Natural killer cell (primary cell): Measurements from ENCODE around the gene MRPL36. TPM values are rescaled to one million over a fixed set of nuclear protein-coding genes. Genes with fewer than 3 reads are reported as not detected.

ENCODE experiments used
- ATAC-seq, 3 donors: fragments of 150-1000 bp in 2 of 3; fragments of 200-7000 bp in 1 of 3; cut with Tn5 transposase; 1 replicate in 1 of 3; 2 replicates in 2 of 3; pipeline ENCODE4 v1.10.0; 2021; ENCODE audit warnings: mild to moderate bottlenecking in 2 of 3, moderate library complexity in 2 of 3
- DNase-seq, 2 donors: peaks; one replicate each; pipeline versions ENCODE4 v3.0.0 to v3.0.0-alpha.2; 2013 to 2021; ENCODE audit warnings: mixed read lengths in 1 of 2
- H3K27ac ChIP-seq: one replicate; pipeline ENCODE4 v1.5.1; 2013; ENCODE audit warnings: mild to moderate bottlenecking, low read length
- H3K27me3 ChIP-seq: one replicate; pipeline ENCODE4 v1.6.1; 2013; ENCODE audit warnings: low read length; ENCODE audit not compliant: control insufficient read depth, insufficient read depth
- H3K36me3 ChIP-seq: one replicate; pipeline ENCODE4 v1.6.1; 2013; ENCODE audit warnings: low read length; ENCODE audit not compliant: control insufficient read depth, insufficient read depth
- H3K4me1 ChIP-seq: one replicate; pipeline ENCODE4 v1.6.1; 2013; ENCODE audit warnings: low read length; ENCODE audit not compliant: control insufficient read depth, insufficient read depth
- H3K4me3 ChIP-seq: one replicate; pipeline ENCODE4 v1.5.1; 2013; ENCODE audit warnings: low read length
- H3K9me3 ChIP-seq: one replicate; pipeline ENCODE4 v1.6.1; 2013; ENCODE audit warnings: low read length; ENCODE audit not compliant: control insufficient read depth, insufficient read depth
- H3K27ac Mint-ChIP-seq, 2 donors: one replicate each; pipeline ENCODE4 v1.8.0; 2022; ENCODE audit warnings: mild to moderate bottlenecking in 2 of 2, mixed read lengths in 2 of 2, moderate library complexity in 1 of 2
- H3K27me3 Mint-ChIP-seq, 2 donors: one replicate each; pipeline ENCODE4 v1.8.0; 2022; ENCODE audit warnings: low read depth in 2 of 2, mixed read lengths in 2 of 2
- H3K36me3 Mint-ChIP-seq: one replicate; pipeline ENCODE4 v1.8.0; 2022; ENCODE audit warnings: mixed read lengths
- H3K4me1 Mint-ChIP-seq, 2 donors: one replicate each; pipeline ENCODE4 v1.8.0; 2022; ENCODE audit warnings: mixed read lengths in 2 of 2
- H3K4me3 Mint-ChIP-seq: one replicate; pipeline ENCODE4 v1.8.0; 2022; ENCODE audit warnings: mild to moderate bottlenecking, moderate library complexity, mixed read lengths
- H3K9me3 Mint-ChIP-seq, 2 donors: one replicate each; pipeline ENCODE4 v1.8.0; 2022; ENCODE audit warnings: mixed read lengths in 2 of 2
- CTCF ChIP-seq: fragments of 200-600 bp; IDR thresholded peaks from one replicate; pipeline ENCODE4 v1.8.0; 2022; ENCODE audit warnings: antibody characterized with exemption
- WGBS: methylation state at CpG from one replicate; pipeline ENCODE4 v1.1.7; 2013; ENCODE audit warnings: missing lambda C conversion rate; ENCODE audit not compliant: insufficient coverage; 5-methylcytosine and 5-hydroxymethylcytosine counted together
- intact Hi-C: fragments of 100-400 bp; cut with micrococcal nuclease; formaldehyde crosslinking; loops from one replicate; pipeline ENCODE4 v1.14.2; 2022
- total RNA-seq, 4 donors: library from RNA; stranded (reverse); fragments of 120-200 nt in 1 of 4; gene quantifications; one replicate each; pipeline versions ENCODE4 v1.2.3 to v1.2.4, GENCODE V29; 2013 to 2022

MRPL36 gene
- total RNA-seq, 3 donors from 2014 or later (not counting 1 experiment from before 2014, with no cell fraction given): 14.1 to 21.2 (median 17.1) TPM

- intact Hi-C loops: no loop called here
- Mint-ChIP-seq H3K4me1 (peaks cover 48 to 51% of the 10 kb centered on the region in 2 donors), H3K27me3 (no peaks in the 10 kb centered on the region), H3K36me3 (no peaks in the 10 kb centered on the region), H3K9me3 (no peaks in the 10 kb centered on the region), H3K4me3 (no peak overlapping the region), H3K27ac (no peak overlapping the region)
- Histone ChIP-seq H3K9me3 (no peaks in the 10 kb centered on the region), H3K27me3 (no peaks in the 10 kb centered on the region), H3K36me3 (peaks cover 69% of the 10 kb centered on the region), H3K4me1 (peaks cover 7% of the 10 kb centered on the region), H3K4me3 (no peak overlapping the region), H3K27ac (no peak overlapping the region)
- TF ChIP-seq CTCF: no peak
- 98% methylated on average over 10 of the region's 10 CpGs for WGBS
- DNase-seq: no peak
- ATAC-seq: no peak
Observed at GRCh38 chr5:1805736-1806135, 6.1 kb upstream of the MRPL36 start.

- ATAC-seq (no peak), DNase-seq (no peak)
- H3K27ac ChIP-seq: no peak overlapping the region
- WGBS: 95% methylated on average over 4 of the region's 4 CpGs
- Mint-ChIP-seq H3K36me3 (no peaks in the 10 kb centered on the region), H3K27me3 (no peaks in the 10 kb centered on the region), H3K9me3 (no peaks in the 10 kb centered on the region), H3K4me3 (no peak overlapping the region), H3K27ac (no peak overlapping the region), H3K4me1 (peaks cover 52 to 55% of the 10 kb centered on the region in 2 donors)
- no peaks in the 10 kb centered on the region for H3K27me3 ChIP-seq
- intact Hi-C loops: no loop called here
- no peak for TF ChIP-seq CTCF
- H3K4me1 ChIP-seq: peaks cover 11% of the 10 kb centered on the region
- no peaks in the 10 kb centered on the region for H3K9me3 ChIP-seq
- peaks cover 65% of the 10 kb centered on the region for H3K36me3 ChIP-seq
- H3K4me3 ChIP-seq: no peak overlapping the region
Observed at GRCh38 chr5:1805326-1805725, 5.7 kb upstream of the MRPL36 start.

GRCh38 chr5:1804001-1804690 is 4.5 kb upstream of the MRPL36 start:
- H3K27ac Mint-ChIP-seq: peak overlapping the region; percentile 14 to 99
- peaks cover 60 to 63% of the 10 kb centered on the region in 2 donors for H3K4me1 Mint-ChIP-seq
- Histone ChIP-seq H3K27ac (no peak overlapping the region), H3K36me3 (peaks cover 54% of the 10 kb centered on the region), H3K27me3 (no peaks in the 10 kb centered on the region), H3K4me3 (no peak overlapping the region), H3K4me1 (peaks cover 16% of the 10 kb centered on the region), H3K9me3 (no peaks in the 10 kb centered on the region)
- ATAC-seq: no peak
- H3K4me3 Mint-ChIP-seq: peak overlapping the region; percentile 25
- intact Hi-C loops: no loop called here
- no peak for DNase-seq
- H3K9me3 Mint-ChIP-seq: no peaks in the 10 kb centered on the region
- H3K27me3 Mint-ChIP-seq: no peaks in the 10 kb centered on the region
- TF ChIP-seq CTCF: no peak
- 91% methylated on average over 15 of the region's 15 CpGs for WGBS
- no peaks in the 10 kb centered on the region for H3K36me3 Mint-ChIP-seq

- Histone ChIP-seq H3K4me3 (no peak overlapping the region), H3K27ac (no peak overlapping the region), H3K9me3 (no peaks in the 10 kb centered on the region), H3K27me3 (no peaks in the 10 kb centered on the region), H3K36me3 (peaks cover 50% of the 10 kb centered on the region), H3K4me1 (peaks cover 23% of the 10 kb centered on the region)
- Mint-ChIP-seq H3K9me3 (no peaks in the 10 kb centered on the region), H3K4me1 (peaks cover 68 to 69% of the 10 kb centered on the region in 2 donors), H3K27ac (peak overlapping the region; percentile 97 to 99), H3K36me3 (no peaks in the 10 kb centered on the region), H3K27me3 (no peaks in the 10 kb centered on the region), H3K4me3 (peak overlapping the region; percentile 99)
- ATAC-seq (no peak), DNase-seq (no peak)
- TF ChIP-seq CTCF: no peak
- 94% methylated on average over 1 of the region's 1 CpG for WGBS
- intact Hi-C loops: no loop called here
Observed at GRCh38 chr5:1803192-1803591, 3.6 kb upstream of the MRPL36 start.
